Measurements from ENCODE around the gene CDYL2.

Gene CDYL2

GRCh38 chr16:80691111-80691741 is 113.2 kb downstream of the CDYL2 start:
- no peak overlapping the region for H3K4me3 ChIP-seq
- H3K27ac ChIP-seq = no peak overlapping the region
- TF ChIP-seq CTCF (IDR thresholded peaks at IDR 0.05) = no peak
- no peak for DNase-seq (ENCODE audit: low spot score)

GRCh38 chr16:80689487-80689886 is 114.9 kb downstream of the CDYL2 start:
- Histone ChIP-seq H3K27ac (no peak overlapping the region), H3K4me3 (no peak overlapping the region)
- TF ChIP-seq CTCF (IDR thresholded peaks at IDR 0.05) = no peak
- DNase-seq (ENCODE audit: low spot score) = no peak

GRCh38 chr16:80687606-80688005 is 116.8 kb downstream of the CDYL2 start:
- Histone ChIP-seq H3K27ac (no peak overlapping the region), H3K4me3 (no peak overlapping the region)
- DNase-seq (ENCODE audit: low spot score) = no peak
- TF ChIP-seq CTCF (IDR thresholded peaks at IDR 0.05) = no peak

- no peak overlapping the region for H3K4me3 ChIP-seq
- no peak overlapping the region for H3K27ac ChIP-seq
- DNase-seq (ENCODE audit: low spot score) = no peak
- no peak for TF ChIP-seq CTCF (IDR thresholded peaks at IDR 0.05)
These were observed 119.5 kb downstream of the CDYL2 start for GRCh38 chr16:80684906-80685305.

GRCh38 chr16:80684136-80684765 is 120.1 kb downstream of the CDYL2 start:
- H3K27ac ChIP-seq = no peak overlapping the region
- DNase-seq (ENCODE audit: low spot score) = no peak

GRCh38 chr16:80683646-80684045 is 120.8 kb downstream of the CDYL2 start:
- no peak for TF ChIP-seq CTCF (IDR thresholded peaks at IDR 0.05)
- Histone ChIP-seq H3K27ac (no peak overlapping the region), H3K4me3 (no peak overlapping the region)
- DNase-seq (ENCODE audit: low spot score) = no peak

More at GRCh38 chr16:80684136-80684765, 120.1 kb downstream of the CDYL2 start:
- H3K4me3 ChIP-seq = no peak overlapping the region
- TF ChIP-seq CTCF (IDR thresholded peaks at IDR 0.05) = no peak
